GM21619 (cell line): ENCODE data around the gene METAP1D.

ENCODE experiments used
- ATAC-seq: cut with Tn5 transposase; IDR thresholded peaks from one replicate; pipeline ENCODE4 v1.9.1; 2021; ENCODE audit not compliant: unreplicated experiment

The METAP1D gene

DNA sequence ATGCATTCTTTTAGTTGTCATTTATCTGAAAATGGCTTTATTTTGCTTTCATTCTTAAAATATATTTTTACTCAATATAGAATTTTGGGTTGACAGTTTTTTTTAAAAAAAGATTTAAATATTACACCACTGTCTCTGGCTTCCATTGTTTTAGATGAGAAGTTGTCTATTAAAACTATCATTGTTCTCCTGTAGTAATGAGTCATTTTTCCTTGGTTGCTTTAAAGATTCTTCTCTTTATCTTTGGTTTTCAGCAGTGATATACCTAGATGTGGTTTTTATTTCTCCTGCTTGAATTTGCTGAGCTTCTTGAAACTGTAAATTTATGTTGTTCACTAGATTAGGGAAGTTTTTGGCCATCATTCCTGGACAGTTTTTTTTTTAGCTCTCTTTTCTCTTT lies 129.7 kb downstream of the METAP1D start:
- ATAC-seq, result no peak
